Thyroid gland (tissue), 4 donors: ENCODE data around the gene RASL12.

Experiments
- CTCF ChIP-seq, 6 experiments: fragments of 200-600 bp in 3 of 6; fragments of 450-650 bp in 3 of 6; sonication (generic) in 3 of 6; IDR thresholded peaks; one replicate each; pipeline ENCODE4 v1.5.1; 2016 to 2019; ENCODE audit warnings: antibody characterized with exemption in 6 of 6, mild to moderate bottlenecking in 2 of 6, inconsistent platforms in 1 of 6, moderate library complexity in 1 of 6
- POLR2A ChIP-seq, 2 donors: fragments of 450-650 bp; IDR thresholded peaks; one replicate each; pipeline ENCODE4 v1.6.1; 2017; ENCODE audit warnings: antibody characterized with exemption in 2 of 2, mild to moderate bottlenecking in 2 of 2, moderate library complexity in 1 of 2

- TF ChIP-seq CTCF (IDR thresholded peaks at IDR 0.05): no peak
- TF ChIP-seq POLR2A (IDR thresholded peaks at IDR 0.05): no peak
Measured at GRCh38 chr15:65008983-65009382, 58.8 kb downstream of the RASL12 start.
